ENCODE results near the gene HEATR3.
A peak's percentile ranks its signal among the peaks of the same experiment; 100 is the strongest.

HEATR3 gene, protein sequence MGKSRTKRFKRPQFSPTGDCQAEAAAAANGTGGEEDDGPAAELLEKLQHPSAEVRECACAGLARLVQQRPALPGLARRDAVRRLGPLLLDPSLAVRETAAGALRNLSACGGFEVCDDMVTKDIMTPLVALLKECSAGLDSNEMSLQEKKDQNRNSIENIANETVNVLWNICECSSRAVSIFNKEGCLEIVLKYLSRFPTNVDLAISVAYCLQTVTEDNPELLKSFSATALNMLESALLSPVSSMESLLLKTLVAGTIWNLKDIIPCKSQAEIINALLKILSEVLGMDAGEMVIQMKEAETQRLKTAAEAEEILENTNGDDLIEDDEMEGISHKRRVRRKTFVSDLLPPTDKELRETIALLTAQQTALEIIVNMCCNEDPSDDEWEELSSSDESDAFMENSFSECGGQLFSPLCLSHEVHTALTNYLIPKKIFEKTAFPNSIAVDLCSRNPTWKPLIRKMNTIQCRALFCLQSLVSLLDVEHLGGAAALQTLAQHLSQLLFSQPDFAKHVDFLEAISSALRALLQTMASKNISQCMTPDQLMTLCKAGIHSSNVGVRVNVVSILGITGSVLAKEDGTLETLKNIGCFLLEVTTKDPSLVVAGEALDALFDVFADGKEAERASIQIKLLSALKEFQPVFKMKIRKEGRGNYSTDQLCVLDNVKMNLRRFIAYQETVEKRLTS

DNA sequence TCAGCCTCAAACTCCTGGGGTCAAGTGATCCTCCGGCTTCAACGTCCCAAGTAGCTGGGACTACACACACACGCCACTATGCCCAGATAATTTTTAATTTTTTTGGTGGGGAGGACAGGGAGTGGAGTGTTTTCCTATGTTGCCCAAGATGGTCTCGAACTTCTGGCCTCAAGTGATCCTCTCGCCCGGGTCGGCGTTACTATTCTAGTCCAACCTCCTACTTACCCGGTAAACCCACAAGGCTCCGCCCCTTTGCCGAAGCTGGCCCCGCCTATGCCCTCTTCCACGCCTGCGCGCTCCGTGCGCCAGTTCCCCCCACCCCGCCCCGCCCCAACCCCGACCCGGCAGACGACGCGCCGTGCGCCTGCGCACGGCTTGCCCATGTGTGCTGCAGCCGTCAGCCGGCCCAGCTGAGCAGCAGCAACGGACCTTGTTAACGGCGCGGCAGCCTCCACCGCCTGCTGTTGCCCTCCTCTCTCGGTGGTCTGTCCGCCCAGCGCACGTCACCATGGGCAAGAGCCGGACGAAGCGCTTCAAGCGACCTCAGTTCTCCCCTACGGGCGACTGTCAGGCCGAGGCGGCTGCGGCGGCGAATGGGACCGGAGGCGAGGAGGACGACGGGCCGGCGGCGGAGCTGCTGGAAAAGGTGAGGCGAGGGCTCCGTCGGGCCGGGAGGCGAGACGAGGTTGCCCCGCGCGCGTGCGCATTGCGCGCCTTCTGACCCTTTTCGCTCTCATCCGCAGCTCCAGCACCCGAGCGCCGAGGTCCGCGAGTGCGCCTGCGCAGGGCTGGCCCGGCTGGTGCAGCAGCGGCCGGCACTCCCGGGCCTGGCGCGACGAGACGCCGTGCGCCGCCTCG lies at the start of gene HEATR3:
TSS of gene HEATR3 (plus strand) at position 347 of the 858 bp plus-strand sequence. CDS start at position 509, 162 bp downstream.
- peak; percentile 85 for DNase-seq

DNA sequence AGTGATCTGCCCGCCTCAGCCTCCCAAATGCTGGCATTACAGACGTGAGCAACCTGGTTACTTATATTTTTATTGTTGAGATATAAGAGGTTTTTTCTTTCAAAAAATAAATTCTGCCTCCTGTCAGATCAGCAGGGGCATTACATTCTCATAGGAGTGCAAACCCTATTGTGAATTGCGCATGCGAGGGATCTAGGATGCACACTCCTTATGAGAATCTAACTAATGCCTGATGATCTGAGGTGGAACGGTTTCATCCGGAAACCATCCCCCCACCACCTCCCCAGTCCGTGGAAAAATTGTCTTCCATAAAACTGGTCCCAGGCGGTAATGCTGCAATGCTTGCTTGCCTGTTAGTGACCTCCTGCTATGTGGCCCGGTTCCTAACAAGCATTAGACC lies 48.2 kb upstream of the HEATR3 start:
- no peak for DNase-seq

DNA sequence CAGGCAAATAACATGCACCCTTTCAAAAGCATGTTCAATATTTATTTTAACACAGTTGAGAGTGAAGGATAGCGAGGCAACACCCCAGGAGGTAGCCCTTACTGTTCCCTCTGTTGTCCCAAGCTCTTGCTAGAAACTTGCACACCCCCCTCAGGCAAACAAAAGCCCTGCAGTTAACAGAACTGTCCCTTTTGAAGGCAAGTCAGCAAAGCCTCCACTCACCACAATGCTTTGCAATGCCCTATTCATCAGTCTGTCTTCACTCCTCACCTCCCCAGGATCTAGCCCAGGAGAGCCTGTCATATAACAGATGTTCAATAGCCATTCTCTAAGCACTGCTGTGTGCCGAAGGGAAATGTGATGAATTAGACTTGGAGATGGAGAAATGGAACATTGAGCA lies 44.2 kb upstream of the HEATR3 start:
- peak; percentile 32 for DNase-seq

DNA sequence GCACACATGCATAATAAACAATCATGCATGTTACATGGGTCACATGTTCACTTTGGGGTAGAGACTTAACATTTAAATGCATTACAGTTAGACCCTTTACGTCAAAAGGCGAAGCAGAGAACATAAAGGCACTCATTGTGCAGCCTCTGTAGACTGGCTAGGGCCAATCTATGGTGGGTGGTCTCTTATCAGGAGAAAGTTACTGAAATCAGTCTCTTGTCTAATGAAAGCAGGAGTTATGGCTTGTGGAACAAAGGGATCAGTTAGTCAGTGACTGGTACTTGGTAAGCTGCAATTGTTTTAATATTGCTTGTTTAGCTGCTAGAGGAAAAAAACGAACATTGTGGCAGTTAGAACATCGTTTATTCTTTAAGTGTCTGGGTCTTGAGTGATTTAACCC lies 42.1 kb upstream of the HEATR3 start:
- DNase-seq, result no peak

DNA sequence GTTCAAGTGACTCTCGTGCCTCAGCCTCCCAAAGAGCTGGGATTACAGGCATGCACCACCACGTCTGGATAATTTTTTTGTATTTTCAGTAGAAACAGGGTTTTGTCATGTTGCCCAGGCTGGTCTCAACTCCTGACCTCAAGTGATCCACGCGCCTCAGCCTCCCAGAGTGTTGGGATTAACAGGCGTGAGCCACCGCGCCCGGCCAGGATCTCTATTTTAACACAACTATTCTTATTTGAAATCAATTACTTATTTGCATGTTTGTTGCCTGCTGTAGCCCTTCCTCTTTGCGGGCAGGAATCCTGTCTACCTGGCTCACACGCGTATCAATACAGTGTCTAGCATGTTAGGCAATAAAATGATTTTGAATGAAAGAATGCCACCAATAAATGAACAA lies 41.6 kb upstream of the HEATR3 start:
- DNase-seq, result no peak

DNA sequence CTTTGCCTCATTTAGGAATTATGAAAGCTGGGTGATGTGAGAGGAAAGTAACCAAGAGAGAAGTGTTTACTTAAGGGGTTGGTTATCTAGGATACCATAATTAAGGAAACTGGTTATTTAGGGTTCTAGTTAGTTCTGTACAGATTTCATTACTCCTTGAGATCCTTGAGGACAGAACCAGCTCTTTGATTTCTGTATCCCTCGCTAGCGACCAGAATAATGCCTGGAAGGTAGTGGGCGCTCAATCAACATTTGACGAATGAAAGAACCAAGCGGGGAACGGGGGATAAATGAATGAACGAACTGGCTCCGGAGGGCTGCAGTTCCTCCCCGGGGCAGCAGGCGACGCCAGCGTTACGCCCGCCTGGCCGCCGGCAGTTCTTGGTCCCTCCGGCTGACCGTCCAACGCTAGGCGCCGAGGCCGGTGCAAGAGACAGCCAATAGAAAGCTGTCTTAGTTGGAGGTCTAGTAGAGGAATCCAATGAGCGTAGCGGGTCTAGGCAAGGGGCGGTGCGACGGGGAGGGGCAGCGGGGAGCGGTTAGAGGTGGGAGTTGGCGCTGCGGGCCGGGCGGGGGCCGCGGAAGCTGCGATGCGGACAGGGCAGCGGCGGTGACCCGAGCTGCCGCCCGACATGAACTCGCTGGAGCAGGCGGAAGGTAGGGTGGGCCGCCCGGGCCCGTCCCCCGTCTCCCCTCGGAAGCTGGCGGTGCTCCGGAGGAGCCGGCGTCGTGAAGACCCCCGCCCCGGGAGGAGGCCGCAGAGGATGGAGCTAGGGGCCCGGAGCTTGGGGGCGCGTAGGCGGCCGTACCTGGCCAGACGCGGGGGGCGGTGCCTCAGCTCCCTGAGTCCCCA lies 40.9 kb upstream of the HEATR3 start, which contains the start of gene CNEP1R1:
TSS of gene CNEP1R1 (plus strand) at position 542 of the 853 bp plus-strand sequence. CDS start at position 633, 91 bp downstream.
- DNase-seq, result peak; percentile 93

DNA sequence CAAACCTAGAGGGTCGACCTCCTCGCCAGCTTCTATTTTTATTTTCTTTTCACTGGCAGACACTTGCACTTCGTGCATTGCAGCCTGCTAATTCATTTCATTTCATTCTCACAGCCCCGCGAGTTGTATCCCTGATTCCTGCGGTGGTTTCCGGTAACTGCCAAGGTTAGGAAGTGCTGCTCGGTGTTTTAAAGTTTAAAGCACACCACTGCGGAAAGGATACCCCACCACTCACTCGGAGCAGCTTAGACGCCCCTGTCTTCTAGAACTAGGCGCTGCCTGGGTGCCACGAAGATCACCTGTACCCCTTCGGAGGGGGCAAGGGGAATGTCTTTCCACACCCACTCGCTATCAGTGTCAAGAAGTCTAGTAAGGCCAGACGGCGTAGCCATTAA lies 40.2 kb upstream of the HEATR3 start:
- peak; percentile 34 for DNase-seq

DNA sequence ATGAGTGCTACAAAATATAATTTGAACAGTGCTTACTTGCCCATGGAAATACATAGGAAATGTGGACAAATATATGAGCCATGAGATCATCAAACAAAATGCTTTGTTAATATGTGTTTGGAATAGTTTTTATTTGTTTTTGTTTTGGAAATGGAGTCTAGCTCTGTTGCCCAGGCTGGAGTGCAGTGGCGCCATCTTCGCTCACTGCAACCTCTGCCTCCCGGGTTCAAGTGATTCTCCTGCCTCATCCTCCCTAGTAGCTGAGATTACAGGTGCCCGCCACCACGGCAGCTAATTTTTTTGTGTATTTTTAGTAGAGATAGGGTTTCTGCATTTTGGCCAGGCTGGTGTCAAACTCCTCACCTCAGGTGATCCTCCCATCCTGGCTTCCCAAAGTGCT lies 37.9 kb upstream of the HEATR3 start:
- DNase-seq, result no peak

DNA sequence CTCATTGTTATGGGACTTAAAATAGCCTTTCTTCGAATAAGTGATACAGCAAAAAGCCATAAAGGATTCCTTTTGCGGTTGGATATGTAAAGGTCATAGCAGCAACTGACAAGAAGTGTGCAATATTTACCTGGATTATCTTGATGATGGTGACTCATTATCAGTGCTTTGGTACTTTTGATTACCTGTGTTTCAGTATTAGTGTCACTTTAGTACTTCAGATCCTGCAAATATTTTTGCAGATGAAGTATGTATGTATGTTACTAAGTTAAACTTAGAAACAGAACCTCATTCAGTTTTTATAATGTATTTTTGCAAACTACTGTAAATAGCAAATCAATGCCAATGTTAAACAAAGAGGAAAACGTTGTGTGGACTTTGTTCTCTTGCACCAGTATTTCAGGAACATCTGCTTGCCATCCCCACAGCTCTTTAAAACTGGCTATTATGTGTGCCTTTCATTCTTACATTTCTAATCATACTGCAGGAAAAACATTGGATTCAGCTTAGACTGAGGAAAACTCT lies 30.2 kb upstream of the HEATR3 start:
- no peak for DNase-seq

DNA sequence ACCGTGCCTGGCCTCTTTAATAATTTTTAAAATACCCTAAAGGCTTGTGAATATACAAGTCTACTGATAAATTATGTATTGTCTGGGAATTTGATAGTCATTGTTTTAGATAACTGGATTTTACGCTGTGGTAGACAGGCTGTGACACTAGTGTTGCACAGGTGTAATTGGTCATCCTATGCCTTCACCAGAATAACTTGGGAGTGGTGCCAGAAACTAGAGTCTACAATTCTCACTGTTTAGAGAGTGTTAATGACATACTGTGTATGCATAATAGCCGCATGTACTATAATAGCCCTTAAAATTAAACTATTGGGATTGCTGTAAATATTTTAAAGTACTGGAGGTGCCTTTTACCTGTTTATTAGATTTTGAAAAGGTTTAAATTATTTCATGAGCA lies 29.3 kb upstream of the HEATR3 start:
- DNase-seq, result no peak

DNA sequence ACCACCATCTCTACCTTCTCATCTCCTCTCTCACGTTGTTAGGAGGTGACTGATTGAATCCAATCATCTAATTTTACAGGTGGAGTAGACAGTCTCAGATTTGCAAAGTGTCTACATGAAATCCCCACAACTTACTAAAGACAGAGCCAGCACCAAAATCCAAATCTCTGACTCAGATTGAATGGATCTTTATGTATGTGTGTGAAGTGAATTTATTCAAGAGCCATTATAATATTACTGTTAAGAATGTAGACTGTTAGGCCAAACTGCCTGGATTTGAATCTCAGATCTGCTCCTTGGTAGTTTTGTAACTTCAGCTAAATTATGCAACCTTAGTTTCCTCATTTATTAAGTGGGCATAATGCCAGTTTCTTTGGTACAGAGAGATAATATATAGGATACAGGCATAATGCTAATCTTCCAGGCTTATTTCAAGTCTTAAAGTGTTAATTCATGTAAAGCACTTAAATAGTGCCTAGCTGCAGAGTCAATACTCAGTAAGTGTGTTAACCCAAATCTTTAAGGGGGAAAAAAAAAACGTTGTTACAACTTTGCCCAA lies 28.0 kb upstream of the HEATR3 start:
- DNase-seq, result no peak

DNA sequence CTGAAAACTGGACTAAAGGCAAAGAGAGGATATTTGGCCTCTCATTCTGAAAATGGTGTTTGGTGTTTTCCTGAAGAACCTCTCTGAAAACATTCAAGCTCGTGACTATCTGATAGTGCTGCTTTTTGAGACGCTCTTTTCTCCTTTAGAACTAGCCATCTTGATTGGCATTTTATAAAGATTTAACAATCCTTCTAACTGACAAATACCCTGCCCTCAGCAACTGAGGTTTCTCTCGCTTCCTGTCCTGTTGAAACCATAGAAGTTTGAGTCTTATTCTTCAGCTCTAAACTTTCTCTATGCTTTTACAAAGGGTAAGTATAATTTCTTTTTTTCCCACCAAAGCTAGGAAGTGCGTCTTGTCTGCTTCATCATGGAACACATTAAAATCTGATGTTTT lies 27.5 kb upstream of the HEATR3 start:
- DNase-seq, result no peak

DNA sequence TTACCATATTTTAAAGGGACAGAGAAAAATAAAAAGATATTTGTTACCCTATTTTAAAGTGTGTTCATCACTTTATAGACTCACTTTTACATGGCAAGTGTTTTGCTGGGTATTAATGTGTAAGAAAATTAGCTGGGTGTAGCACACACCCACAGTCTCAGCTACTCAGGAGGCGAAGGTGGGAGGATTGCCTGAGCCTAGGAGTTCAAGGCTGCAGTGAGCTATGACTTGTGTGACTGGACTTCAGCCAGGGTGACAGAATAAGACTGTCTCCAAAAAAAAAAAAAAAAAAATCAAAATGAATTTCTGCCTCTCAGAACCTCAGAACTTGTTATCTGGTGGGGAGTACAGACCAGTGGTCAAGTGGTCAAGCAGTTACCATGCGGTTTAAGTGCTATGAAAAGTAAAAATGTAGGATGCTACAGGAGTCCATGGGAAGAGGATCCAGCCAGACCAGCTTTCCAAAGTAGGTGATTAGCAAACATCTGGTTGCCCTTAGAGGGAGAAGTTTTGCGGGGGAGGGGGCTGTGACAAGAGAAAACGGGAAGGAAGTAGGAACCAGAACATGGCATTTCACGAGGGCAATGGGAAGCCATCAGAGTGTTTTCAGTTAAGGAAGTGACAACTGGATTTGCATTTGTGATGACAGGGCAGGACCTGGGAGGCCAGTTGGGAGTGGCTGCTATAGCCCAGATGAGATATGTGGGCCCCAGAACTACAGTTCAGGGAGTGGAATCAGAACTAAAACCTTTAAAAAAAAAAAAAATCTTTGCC lies 26.8 kb upstream of the HEATR3 start:
- DNase-seq, result no peak

DNA sequence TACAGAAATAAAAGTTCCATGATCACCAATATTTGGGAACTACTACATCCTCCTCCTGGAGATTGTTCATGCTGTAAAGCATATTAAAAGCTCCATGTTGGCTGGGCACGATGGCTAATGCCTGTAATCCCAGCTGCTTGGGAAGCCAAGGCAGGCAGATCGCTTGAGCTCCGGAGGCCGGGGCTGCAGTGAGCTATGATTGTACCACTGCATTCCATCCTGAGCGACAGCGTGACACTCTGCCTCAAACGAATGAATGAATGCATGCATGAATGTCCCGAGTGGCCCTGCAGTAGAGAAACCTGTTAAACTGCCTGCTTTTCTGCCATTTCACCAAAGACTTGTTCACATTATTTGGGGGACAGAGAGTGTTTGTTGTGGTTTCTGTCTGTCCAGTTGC lies 25.8 kb upstream of the HEATR3 start:
- DNase-seq, result no peak

DNA sequence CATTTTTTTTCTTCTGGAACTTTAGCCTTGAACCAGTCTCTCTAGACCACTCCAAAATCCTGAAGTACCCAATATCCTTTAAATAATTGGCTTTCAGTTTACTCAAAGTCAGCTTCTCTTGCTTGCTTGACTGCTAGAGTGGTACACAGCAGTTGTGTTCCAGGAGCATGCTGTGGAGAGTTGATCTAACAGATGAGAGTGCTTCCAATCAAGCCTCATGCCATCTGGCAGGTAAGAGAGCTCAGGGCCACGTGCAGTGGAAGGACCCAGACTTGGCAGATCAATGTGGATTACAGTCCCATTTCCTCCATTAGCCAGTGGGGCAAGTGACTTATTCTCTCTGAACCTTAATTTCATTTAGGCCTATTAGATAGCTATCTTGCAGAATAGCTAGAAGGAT lies 25.1 kb upstream of the HEATR3 start:
- DNase-seq, result no peak

DNA sequence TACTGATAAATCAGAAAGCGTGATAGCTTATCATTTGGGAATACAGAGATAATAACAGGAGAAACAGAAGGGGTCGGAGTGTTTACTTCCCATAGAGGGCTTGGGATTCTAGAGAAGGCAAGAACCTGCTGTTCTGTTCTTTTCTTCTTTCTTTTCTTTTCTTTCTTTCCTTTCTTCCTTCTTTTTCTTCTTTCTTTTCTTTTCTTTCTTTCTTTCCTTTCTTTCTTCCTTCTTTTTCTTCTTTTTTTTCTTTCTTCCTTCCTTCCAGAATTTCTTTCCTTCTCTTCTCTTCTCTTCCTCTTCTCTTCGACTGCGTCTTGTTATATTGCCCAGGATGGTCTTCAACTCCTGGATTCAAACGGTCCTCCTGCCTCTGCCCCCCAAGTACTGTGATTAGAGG lies 22.4 kb upstream of the HEATR3 start:
- DNase-seq, result no peak

DNA sequence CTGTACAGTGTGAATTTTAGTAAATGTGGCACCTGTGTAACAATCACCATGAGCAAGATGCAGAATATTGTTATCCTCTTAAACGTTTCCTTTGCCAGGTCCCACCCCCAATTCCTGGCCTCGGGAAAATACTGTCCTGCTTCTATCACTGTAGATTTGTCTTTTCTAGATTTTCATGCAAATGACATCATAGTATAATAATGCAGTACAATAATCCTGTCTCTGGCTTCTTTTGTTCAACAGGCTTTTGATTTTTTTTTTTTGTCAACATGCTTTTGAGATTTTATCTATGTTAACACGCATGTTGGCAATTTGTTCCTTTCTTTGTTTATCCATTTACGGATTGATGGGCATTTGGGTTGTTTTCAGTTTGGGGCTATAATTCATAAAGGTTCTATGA lies 20.4 kb upstream of the HEATR3 start:
- no peak for DNase-seq

DNA sequence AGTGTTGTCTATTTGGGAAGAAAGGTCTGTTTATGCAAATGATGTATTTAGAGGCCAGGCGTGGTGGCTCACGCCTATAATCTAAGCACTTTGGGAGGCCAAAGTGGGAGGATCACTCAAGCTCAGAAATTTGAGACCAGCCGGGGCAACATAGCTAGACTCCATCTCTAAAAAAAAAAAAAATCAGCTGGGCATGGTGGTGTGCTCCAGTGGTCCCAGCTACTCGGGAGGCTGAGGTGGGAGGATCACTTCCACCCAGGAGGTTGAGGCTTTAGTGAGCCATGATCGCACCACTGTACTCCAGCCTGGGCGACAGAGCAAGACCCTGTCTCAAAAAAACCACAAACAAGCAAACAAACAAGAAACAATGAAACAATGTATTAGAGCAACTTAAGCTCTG lies 18.9 kb upstream of the HEATR3 start:
- DNase-seq, result no peak

DNA sequence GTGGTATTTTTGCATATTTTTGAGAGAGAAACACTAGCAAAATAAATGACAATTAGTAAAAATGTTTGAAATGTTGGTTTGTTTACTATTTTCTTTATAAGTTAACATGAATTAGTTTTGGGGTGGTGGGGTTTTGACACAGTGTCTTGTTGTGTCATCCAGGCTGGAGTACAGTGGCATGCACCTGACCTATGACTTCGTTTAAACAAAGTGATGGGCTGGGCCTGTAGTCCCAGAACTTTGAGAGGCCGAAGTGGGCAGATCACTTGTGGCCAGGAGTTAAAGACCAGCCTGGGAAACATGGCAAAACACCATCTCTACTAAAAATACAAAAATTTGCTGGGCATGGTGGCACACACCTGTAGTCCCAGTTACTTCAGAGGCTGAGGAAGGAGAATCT lies 17.9 kb upstream of the HEATR3 start:
- no peak for DNase-seq

DNA sequence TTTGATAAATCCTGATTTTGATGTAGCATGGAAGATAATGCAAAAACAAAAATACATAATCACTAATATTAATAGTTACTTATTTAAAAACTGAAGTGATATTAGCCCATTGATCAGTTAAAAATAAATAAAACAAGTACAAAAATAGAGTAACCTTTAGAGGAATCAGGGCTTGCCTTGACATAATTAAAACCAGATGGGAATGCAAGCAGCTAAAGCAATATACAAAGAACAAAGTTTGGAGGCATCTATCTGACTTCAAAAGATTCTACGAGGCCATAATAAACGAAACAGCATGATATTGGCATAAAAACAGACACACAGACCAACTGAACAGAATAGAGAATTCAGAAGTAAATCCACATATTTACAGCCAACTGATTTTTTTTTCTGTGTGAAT lies 15.0 kb upstream of the HEATR3 start:
- DNase-seq, result no peak

DNA sequence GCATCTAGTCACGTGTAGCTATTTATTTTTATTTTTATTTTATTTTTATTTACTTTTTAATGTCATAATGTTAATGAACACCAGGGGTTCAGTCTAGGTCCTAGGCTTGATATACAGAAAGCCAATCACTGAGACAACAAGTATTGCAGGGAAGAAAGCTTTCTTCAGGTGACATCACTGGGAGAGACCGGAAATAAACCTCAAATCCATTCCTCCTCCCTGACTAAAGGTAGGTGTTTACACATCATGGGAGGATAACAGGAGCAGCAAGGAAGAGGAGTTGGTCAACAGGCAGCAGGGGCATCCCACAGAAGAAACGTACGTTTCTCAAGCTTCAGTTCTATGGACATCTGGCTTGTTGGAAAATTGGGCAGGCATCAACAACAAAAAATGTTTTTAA lies 9.5 kb upstream of the HEATR3 start:
- no peak for DNase-seq

All from NCI-H345 (cell line).